ENCODE data around the gene INKA2.
A peak's percentile ranks its signal among the peaks of the same experiment; 100 is the strongest.

INKA2 gene

DNA sequence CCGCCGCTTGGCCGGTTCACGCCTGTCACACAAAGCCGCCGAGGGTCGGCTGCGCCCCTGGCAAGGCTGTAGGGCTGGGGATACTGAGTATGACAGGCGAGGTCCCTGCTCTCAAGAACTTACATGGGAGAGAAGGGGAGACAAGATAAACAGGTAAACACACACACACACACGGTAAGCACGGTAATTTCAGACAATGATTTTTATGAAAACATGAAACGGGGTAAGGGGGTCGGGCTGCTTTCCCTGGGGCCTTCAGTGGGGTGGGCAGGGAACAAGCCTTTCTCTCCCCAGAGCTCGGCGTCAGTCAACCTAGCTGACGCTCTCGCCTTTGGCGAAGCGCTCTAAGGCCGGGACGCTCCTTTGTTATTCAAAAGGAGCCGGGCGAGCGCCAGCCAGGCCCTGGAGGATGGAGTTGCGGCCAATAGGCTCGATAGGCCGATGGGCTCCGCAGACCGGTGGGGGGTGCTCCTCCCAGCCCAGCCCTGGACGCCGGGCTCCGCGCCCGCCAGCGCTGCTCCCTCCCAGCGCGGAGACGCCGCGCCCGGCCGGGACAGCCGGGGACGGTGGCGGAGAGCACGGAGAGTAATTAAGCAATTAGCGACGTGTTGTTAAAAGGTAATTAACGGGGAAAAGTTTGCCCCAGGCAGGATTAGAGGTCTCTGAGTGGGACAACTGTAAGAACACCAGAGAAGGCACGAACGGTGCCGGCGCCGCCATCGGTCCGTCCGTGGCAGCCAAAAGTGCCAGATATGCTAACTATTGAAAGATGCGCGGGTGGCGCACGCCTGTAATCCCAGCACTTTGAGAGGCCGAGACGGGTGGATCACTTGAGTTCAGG lies 950 bp upstream of the INKA2 start:
- H3K4me1 Mint-ChIP-seq: peaks cover 32% of the 10 kb centered on the region
- no peak for ATAC-seq
- peaks cover 20% of the 10 kb centered on the region for H3K27me3 Mint-ChIP-seq
- peak overlapping the region; percentile 79 for H3K27ac Mint-ChIP-seq
- peak overlapping the region; percentile 95 for H3K4me3 Mint-ChIP-seq
- H3K36me3 Mint-ChIP-seq: no peaks in the 10 kb centered on the region
- H3K9me3 Mint-ChIP-seq: no peaks in the 10 kb centered on the region

DNA sequence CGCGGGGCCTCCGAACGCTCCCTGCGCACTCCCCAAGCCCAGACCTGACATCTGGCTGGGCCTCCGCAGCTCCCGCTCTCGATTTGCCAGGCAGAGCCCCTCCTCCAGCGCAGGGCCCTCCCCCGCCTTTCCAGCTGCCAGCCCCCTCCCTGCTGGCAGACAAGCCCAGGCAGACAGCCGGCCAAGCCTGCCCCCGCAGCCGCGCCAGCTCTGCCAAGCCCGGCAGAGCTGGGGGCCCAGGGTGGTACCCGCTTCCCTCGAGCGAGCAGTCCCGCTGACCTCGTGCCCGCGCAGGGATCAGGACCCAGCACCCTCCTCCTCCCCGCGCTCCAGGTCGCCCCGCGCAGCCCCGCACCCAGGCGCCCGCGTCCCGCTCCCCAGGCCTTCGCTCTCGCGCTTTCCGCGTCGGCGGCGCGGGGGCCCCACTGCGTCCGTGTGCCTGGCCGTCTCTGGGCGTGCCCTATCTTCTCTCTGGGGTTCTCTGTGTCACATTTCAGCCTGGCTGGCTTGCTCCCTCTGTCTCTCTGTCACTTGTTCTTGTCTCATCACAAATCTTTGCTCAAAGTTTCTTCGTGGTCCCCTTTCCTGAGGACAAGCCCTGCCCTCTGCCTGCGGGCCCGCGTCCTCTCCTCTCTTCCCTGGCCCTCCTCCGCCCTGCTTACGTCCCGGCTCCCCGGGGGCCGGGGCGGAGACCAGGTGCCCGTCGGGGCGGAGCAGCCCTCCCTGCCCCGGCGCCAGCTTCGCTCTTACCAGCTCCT lies 580 bp downstream of the INKA2 start:
- H3K4me1 Mint-ChIP-seq: peaks cover 32% of the 10 kb centered on the region
- H3K27ac Mint-ChIP-seq: peak overlapping the region; percentile 79
- ATAC-seq: peak; percentile 84
- no peaks in the 10 kb centered on the region for H3K9me3 Mint-ChIP-seq
- peak overlapping the region; percentile 95 for H3K4me3 Mint-ChIP-seq
- peaks cover 20% of the 10 kb centered on the region for H3K27me3 Mint-ChIP-seq
- no peaks in the 10 kb centered on the region for H3K36me3 Mint-ChIP-seq

DNA sequence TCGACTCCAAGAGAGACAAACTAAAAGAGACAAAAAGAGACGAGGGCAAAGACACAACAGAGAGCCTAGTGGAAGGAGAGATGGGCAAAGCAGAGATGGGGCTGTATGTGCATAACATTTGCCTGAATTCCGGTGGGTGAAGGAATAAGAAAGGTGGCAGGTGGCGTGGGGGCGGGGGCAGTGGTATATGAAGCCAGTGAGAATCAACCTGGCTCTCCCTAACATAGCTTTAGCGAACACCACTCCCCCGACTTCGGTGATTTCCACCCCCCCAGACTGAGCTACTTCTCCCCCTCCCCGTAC lies 1.1 kb downstream of the INKA2 start:
- Mint-ChIP-seq H3K4me1 (peaks cover 36% of the 10 kb centered on the region), H3K4me3 (peak overlapping the region; percentile 95), H3K9me3 (no peaks in the 10 kb centered on the region), H3K27ac (peak overlapping the region; percentile 11), H3K27me3 (peaks cover 20% of the 10 kb centered on the region), H3K36me3 (no peaks in the 10 kb centered on the region)
- no peak for ATAC-seq

DNA sequence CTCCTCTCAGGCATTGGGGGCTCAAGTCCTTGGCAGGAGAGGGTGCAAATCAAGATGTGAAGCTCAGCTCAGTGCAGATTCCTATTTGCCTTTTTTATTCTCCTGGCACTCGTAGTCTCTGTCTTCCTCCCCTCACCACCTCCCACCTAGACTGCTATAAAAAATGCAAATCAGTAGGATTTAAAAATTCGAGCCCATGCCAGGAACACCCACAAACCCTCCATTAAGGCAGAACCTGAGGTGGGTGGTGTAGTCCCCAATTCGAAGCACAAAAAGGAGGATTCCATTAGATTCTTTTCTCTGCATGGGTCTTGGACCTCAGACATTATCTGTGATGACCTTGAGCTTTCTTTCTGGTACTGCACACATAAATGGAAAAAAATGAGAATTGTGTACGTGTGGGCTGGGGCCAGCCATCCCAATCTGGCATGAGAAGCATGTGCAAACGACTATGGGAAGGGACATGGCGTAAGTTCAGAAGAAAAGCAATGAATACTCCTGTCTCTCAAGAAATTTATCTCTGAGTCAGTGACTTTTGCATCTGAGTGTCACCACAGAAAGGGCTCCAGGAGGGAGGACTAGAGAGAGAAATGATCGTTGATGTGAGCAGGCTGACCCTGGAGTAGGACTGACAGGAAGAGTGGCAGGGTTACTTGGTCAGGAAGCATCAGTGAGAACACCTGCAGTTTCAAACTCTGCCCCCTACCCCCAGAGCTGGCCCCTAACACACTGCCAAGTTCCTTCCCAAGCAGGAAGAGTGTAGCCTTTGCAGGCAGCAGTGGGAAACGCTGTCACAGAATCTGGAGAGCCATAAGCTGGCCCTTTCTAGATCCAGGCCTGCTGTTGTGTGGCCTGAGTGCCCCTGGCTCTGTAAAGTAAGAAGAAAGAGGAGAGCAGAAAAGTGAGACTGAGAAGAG lies 1.7 kb downstream of the INKA2 start:
- Mint-ChIP-seq H3K4me3 (peak overlapping the region; percentile 95), H3K4me1 (peaks cover 37% of the 10 kb centered on the region), H3K36me3 (no peaks in the 10 kb centered on the region), H3K27ac (peak overlapping the region; percentile 11), H3K27me3 (peaks cover 20% of the 10 kb centered on the region), H3K9me3 (no peaks in the 10 kb centered on the region)
- ATAC-seq: no peak

DNA sequence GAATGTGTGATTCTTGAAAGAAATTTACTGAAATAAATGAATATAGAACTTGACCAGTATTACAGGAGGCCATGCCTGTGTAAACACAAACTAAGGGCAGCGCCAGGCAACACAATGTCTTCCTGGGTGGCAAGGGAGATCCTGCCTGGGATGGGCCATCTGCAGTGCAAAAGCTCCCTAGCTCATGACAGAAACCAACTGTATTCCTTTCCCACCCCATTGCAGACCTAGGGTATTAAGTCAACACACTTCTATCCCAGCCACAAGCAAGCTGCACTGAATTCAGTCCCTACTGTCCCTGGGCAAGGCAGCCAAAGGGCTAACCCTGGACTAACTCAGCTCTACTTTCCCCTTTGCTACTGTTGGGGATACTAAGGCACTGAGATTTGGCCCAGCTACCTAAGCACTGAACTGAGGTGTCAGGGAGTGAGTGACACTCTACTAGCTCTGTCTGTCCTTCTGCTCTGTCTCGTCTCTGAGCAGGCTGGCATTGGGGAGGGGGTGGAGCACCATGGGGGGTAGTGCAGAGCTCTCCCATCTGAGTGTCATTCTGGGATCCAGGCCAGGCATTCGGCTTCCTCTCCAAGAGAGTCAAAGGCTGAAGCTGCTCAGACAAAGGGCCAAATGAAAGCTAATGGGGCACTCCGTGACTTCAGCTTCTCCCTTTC lies 2.5 kb downstream of the INKA2 start:
- Mint-ChIP-seq H3K4me1 (peaks cover 37% of the 10 kb centered on the region), H3K36me3 (no peaks in the 10 kb centered on the region), H3K4me3 (no peak overlapping the region), H3K9me3 (no peaks in the 10 kb centered on the region), H3K27me3 (peaks cover 20% of the 10 kb centered on the region), H3K27ac (no peak overlapping the region)
- no peak for ATAC-seq

DNA sequence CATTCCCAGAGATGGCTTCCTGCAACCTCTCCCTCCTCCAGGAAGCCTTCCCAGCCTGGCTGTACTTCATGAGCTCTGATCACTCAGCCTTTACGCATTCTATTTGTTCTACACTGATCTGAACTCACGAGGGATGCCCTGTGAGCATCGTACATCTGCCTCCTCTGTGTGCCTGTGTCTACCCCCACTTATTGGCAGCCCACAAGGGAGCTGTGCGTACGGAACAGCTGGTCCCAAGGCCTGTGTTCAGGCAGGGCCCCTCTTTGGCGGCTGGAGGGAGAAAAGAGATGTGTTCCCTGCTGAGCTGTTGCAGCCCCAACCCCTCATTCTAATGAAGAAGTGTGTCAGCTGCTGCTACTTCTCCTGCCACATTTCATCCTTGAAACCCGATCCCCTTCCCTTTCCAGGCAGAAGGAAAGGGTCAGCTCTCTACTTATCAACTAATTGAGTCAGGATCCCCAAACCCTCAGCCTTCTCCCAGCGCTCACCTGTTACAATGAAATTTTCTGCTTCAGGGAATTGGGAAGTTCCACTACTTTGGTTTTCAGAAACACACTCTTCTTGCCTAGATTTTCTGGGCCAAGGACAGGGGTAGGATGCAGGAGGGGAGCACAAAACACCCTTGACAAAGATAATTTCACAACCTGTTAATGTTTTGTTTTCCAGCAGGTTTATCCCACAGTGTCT lies 3.2 kb downstream of the INKA2 start:
- H3K4me3 Mint-ChIP-seq: no peak overlapping the region
- peaks cover 37% of the 10 kb centered on the region for H3K4me1 Mint-ChIP-seq
- no peak for ATAC-seq
- no peaks in the 10 kb centered on the region for H3K36me3 Mint-ChIP-seq
- H3K9me3 Mint-ChIP-seq: no peaks in the 10 kb centered on the region
- H3K27me3 Mint-ChIP-seq: peaks cover 16% of the 10 kb centered on the region
- no peak overlapping the region for H3K27ac Mint-ChIP-seq

DNA sequence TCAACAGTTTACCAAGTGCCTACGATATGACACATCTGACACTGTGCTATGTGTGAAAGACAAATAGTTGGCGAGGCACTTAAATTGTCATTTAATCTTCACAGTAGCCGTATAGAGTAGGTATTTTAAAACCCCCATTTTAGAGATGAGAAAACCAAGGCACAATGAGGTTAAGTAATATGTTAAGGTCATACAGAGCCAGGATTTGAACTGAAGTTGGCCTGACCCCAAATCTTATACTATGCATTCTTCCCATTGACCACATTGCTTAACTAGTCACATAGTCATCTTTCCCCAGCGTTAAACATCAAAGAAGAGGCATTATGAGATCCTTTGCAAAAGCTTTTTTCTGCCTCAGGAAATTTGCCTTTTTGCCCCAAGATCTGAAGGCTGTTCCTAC lies 3.9 kb downstream of the INKA2 start:
- Mint-ChIP-seq H3K9me3 (no peaks in the 10 kb centered on the region), H3K27me3 (peaks cover 9% of the 10 kb centered on the region), H3K27ac (no peak overlapping the region), H3K4me3 (no peak overlapping the region), H3K4me1 (peaks cover 31% of the 10 kb centered on the region), H3K36me3 (no peaks in the 10 kb centered on the region)
- ATAC-seq: no peak

DNA sequence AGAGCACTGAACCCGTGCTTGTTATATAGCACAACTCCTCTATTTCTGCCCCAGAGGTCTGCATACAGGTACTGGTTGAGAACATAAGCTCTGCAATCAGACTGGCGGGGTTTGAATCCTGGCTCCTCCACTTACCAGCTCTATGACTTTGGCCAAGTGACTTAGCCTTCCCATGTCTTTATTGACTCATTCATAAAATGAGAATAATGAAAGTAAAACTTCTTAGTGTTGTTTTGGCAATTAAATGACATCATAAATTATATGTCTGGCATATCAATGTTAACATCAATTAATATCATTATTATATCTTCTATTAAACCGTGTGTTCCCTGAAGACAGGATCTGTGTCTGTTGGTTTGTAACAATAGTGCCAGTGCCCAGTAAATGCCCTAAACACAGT lies 4.3 kb downstream of the INKA2 start:
- no peak overlapping the region for H3K27ac Mint-ChIP-seq
- H3K4me3 Mint-ChIP-seq: no peak overlapping the region
- peaks cover 26% of the 10 kb centered on the region for H3K4me1 Mint-ChIP-seq
- ATAC-seq: no peak
- no peaks in the 10 kb centered on the region for H3K36me3 Mint-ChIP-seq
- no peaks in the 10 kb centered on the region for H3K9me3 Mint-ChIP-seq
- peaks cover 5% of the 10 kb centered on the region for H3K27me3 Mint-ChIP-seq

DNA sequence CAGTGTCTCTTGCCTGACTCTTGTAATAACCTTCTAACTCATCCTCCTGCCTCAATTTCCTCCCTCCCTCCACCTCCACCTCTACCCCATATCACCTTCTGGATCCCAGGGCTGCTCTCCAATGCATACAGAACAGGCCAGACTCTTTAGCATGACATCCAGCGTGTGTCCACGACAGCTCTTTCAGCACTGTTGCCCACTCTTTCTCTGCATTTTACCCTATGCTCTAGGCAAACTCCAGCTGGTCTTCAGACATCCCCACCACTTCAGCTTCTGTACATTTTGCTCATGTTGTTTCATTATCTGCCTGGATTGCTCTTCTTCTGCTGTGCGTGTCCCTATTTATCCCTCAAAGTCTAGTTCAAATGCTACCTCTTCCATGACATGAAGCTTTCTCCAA lies 4.8 kb downstream of the INKA2 start:
- Mint-ChIP-seq H3K4me1 (peaks cover 22% of the 10 kb centered on the region), H3K9me3 (no peaks in the 10 kb centered on the region), H3K27ac (no peak overlapping the region), H3K4me3 (no peak overlapping the region), H3K36me3 (no peaks in the 10 kb centered on the region), H3K27me3 (peaks cover under 1% of the 10 kb centered on the region)
- ATAC-seq: no peak

DNA sequence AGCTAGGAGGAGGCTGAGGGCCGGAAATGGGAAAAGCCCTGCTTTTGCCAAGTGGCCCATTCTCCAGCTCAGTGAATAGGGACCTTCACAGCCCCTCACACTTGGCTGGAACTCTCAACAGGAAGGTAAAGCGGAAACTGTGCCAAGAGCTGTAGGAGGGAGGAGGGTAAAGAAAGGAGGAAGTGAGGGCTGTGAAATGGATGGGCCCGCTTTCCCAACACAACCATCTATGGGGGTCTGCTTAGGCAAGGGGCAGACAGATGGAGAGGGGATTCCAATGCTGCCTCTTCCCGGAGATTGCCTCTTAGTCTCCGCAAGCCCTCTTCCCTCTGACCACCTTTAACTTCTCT lies 5.2 kb downstream of the INKA2 start:
- Mint-ChIP-seq H3K4me1 (peaks cover 21% of the 10 kb centered on the region), H3K27ac (no peak overlapping the region), H3K4me3 (no peak overlapping the region), H3K36me3 (no peaks in the 10 kb centered on the region), H3K27me3 (no peaks in the 10 kb centered on the region), H3K9me3 (no peaks in the 10 kb centered on the region)
- no peak for ATAC-seq

DNA sequence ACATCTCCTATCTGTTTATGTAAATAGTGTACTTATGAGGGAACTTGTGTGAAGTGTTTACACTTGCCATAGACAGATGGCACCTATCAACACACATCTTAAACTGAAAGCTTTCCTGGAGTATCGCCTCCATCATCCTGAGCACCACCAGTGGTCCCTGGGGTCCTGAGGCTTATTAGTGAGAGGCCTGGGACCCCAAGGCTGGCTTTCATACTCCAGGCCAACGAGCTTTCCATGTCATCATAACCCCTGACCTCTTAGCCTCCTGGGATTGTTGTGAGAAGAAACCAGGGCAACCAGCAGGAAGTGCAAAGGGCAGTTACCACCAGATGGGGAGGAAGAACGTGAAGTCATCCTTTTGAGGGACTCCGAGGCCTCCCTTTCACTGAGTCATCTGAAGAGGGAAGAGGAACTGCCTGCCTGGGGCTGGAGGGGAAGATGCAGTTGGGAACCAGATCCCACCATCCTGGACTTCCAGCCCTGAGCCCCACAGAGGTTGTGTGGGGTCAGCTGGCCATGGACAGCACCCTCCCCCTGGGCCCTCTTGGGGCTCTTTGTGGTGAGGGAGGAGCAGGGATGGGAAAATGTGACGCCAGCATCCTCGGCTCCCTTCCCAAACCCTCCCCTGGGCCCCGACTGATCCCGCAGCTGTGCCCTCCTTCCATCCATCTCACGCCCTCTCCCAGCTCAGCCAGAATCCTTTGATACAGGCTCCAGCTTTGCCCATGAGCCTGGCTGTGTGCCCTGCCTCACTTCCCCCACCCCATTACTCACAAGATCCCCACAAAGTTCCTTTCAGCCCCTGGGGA lies 5.8 kb downstream of the INKA2 start:
- no peak overlapping the region for H3K27ac Mint-ChIP-seq
- no peaks in the 10 kb centered on the region for H3K9me3 Mint-ChIP-seq
- H3K27me3 Mint-ChIP-seq: no peaks in the 10 kb centered on the region
- peaks cover 15% of the 10 kb centered on the region for H3K4me1 Mint-ChIP-seq
- H3K36me3 Mint-ChIP-seq: no peaks in the 10 kb centered on the region
- H3K4me3 Mint-ChIP-seq: no peak overlapping the region
- ATAC-seq: no peak

DNA sequence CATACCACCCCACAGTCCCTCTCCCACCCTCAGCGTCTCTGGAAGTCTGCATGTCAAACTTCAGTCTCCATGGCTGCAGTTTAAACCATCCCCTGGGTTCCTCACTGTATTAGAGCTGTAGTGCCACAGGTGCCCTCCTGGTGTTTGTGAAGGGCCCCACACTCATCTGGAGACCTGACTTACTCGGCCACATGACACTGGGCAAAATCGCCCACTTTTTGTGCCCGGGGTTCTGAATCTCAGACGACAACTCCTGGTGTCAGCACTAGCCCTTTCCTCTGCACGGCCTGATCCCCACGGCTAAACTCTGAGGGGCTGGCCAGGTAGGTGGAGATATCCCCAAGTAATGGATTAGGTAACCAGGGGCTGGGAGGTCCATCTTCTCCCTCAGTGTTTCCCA lies 6.5 kb downstream of the INKA2 start:
- H3K36me3 Mint-ChIP-seq: no peaks in the 10 kb centered on the region
- no peak overlapping the region for H3K27ac Mint-ChIP-seq
- ATAC-seq: peak; percentile 36
- no peaks in the 10 kb centered on the region for H3K27me3 Mint-ChIP-seq
- peaks cover 9% of the 10 kb centered on the region for H3K4me1 Mint-ChIP-seq
- no peak overlapping the region for H3K4me3 Mint-ChIP-seq
- H3K9me3 Mint-ChIP-seq: no peaks in the 10 kb centered on the region

DNA sequence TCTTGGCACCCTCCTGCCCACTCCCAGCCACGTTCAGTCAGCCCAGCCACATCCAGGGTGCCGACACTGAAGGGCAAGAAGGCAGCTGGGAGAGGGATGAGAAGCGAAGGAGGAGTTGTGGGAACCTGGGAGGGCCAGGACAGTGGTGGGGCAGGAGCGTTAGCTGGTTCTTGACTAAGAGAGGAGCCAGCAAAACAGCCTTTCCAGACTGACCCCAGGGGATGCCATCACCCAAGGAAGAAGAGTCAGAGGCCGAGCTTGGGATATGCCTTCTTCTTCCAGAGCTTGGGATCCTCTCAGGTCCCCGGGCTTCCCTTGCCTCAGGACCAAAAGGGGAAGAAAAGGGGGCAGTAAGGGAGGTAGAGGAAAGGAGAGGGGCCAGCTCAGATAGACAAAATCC lies 7.2 kb downstream of the INKA2 start:
- Mint-ChIP-seq H3K4me3 (no peak overlapping the region), H3K27ac (no peak overlapping the region), H3K36me3 (no peaks in the 10 kb centered on the region), H3K9me3 (no peaks in the 10 kb centered on the region), H3K27me3 (no peaks in the 10 kb centered on the region), H3K4me1 (peaks cover 5% of the 10 kb centered on the region)
- ATAC-seq: no peak

DNA sequence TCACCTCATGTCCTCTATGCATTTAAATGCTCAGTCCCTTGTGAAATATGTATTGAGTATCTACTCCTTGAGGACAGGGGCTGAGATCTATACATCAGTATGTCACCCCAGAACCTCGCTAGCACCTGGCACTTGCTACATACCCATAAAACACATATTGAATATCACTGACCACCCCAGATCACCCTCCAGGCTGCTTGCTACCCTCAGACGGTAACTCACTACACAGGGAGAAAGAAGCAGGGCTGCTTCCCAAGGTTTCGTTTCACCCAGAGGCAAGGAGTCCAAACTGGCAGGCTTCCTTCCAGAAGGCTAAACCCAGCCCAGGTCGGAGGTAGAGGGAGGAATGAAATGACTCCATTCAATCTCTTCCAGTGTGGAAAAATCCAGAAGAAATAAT lies 8.5 kb downstream of the INKA2 start:
- H3K9me3 Mint-ChIP-seq: no peaks in the 10 kb centered on the region
- peaks cover 5% of the 10 kb centered on the region for H3K4me1 Mint-ChIP-seq
- H3K27ac Mint-ChIP-seq: no peak overlapping the region
- H3K36me3 Mint-ChIP-seq: no peaks in the 10 kb centered on the region
- ATAC-seq: no peak
- H3K4me3 Mint-ChIP-seq: no peak overlapping the region
- H3K27me3 Mint-ChIP-seq: no peaks in the 10 kb centered on the region

All from stimulated activated memory B cell treated with anti-CD40 and anti-IgM and Interleukin-4, amounts not matched to agents 10 μg/mL and 1 μg/mL and 100 μg/mL, for 72 hours (primary cell).